ENCODE measurements around the gene PPP6R3. TPM values are rescaled to one million over a fixed set of nuclear protein-coding genes. Genes with fewer than 3 reads are reported as not detected.

The PPP6R3 gene
- total and polyA plus RNA-seq, 5 experiments from 2014 or later, result 44.0 to 169 (median 46.6) TPM

DNA sequence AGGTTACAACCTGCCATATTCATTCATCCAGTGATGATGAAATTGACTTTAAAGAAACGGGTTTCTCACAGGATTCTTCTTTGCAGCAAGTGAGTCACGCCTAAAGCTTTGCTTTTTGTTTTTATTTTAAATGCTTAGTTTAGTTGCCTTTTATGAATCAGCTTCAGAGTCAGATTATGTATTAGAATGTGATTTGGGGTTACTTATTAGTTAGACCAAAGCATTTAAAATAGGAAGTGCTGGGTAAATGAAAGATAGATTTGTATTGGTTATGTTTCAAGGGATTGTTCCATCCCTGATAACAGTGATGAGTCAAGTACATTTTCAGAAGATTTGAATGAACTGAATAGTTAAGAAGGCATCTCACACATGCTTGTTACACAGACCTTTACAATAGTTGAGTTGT lies 122.5 kb downstream of the PPP6R3 start:
- DNase-seq, result no peak
- no peaks in the 10 kb centered on the region for H3K27me3 Mint-ChIP-seq
- H3K36me3 Mint-ChIP-seq, result peaks cover 0 to 92% (median 17%) of the 10 kb centered on the region in 3 donors
- H3K4me1 Mint-ChIP-seq, result peaks cover 7 to 12% (median 10%) of the 10 kb centered on the region in 4 donors
- no peak overlapping the region for H3K27ac Mint-ChIP-seq
- ATAC-seq, result no peak
- no peaks in the 10 kb centered on the region for H3K9me3 Mint-ChIP-seq
- POLR2A ChIA-PET, result no interaction called here
- H3K4me3 Mint-ChIP-seq, result no peak overlapping the region

DNA sequence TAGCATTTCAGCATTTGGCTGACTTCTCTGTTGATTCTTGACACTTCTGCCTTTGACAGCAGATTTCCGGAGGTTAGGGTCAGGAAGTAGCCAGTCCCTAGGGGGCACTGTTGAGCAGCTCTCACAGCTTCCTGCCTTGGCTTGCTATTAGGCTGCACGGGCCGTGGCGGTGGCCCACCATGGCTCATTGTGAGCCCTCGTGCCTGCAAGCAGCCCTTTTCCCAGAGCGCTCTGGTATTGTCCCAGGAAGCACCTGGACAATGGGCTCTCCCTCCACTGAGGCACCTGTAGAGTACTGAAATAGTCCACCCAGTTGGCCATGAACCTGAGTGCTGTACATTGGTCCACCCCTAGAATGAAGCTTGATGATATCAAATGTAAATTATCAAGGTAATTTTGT lies 123.5 kb downstream of the PPP6R3 start:
- Mint-ChIP-seq H3K27me3 (no peaks in the 10 kb centered on the region), H3K9me3 (no peaks in the 10 kb centered on the region), H3K4me1 (peaks cover 7 to 12% (median 9%) of the 10 kb centered on the region in 4 donors), H3K4me3 (no peak overlapping the region), H3K27ac (peak overlapping the region in 1 of 10 donors; percentile 49), H3K36me3 (peaks cover 0 to 92% (median 17%) of the 10 kb centered on the region in 3 donors)
- ATAC-seq, result peak; percentile 72 to 80
- DNase-seq, result peak; percentile 16 to 75 (median 49)
- POLR2A ChIA-PET, result no interaction called here

DNA sequence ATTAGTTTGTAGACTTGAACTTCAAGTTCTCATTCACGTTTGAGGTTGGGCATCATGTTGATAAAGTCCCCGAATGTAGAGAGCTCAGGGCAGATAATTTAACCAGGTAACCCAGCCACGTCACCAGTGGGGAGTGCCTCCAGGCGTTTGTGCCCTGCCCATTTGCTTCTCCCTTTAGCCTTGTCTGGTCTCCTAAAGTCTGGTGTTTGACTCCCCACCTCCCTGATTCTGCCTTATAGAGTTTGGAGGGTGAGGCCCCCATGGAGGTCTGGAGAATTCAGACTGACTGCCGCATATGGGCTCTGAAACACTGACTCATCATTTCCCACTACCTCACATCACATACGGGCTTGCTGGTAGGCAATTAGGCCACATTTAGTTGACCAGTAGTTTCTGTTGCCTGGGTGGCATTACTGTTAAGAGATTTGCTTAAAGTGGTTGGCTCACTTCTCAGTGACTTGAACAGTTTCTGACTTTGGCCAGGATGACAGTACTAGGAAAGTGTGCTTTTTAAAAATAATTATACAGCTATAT lies 124.5 kb downstream of the PPP6R3 start:
- H3K36me3 Mint-ChIP-seq, result peaks cover 0 to 92% (median 22%) of the 10 kb centered on the region in 3 donors
- ATAC-seq (no peak), DNase-seq (no peak)
- peak overlapping the region in 3 of 10 donors; percentile 25 to 62 (median 51) for H3K27ac Mint-ChIP-seq
- H3K27me3 Mint-ChIP-seq, result no peaks in the 10 kb centered on the region
- H3K9me3 Mint-ChIP-seq, result no peaks in the 10 kb centered on the region
- H3K4me1 Mint-ChIP-seq, result peaks cover 5 to 7% (median 6%) of the 10 kb centered on the region in 4 donors
- POLR2A ChIA-PET, result no interaction called here
- no peak overlapping the region for H3K4me3 Mint-ChIP-seq

DNA sequence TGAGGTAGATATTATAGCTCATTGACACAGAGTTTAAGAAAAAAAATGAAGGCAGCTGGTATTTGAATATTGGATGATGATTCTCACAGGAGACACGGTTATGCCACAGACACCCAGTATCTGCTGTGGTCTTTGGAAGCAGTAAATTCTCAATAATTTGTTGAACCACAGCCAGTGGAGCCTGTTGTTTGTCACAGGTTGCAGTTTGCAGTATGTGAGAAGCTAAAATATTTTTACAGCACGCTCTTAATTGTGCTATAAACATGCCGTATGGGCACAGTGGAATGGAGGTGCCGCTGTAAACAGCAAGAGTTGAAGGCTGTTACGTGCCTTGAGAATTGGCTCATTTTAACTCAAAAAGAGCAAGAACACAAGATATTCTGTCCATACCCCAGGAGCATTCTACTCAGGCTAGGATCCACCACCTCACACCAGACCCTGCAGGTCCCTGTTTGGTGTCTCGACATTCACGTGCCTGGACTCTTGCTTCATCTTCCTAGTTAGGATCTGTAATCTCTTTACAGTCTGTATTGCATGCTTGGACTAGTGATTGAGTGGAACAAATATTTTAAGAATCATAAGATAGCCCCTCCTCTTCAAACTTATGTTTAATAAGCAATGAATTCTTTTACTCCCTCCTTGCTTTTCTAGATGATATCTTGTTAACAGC lies 129.1 kb downstream of the PPP6R3 start:
- Mint-ChIP-seq H3K36me3 (peaks cover 10 to 93% (median 34%) of the 10 kb centered on the region in 3 donors), H3K9me3 (no peaks in the 10 kb centered on the region), H3K4me3 (no peak overlapping the region), H3K27ac (no peak overlapping the region), H3K27me3 (no peaks in the 10 kb centered on the region), H3K4me1 (peaks cover 0 to 3% (median 0%) of the 10 kb centered on the region in 4 donors)
- DNase-seq (no peak), ATAC-seq (no peak)
- POLR2A ChIA-PET, result no interaction called here

DNA sequence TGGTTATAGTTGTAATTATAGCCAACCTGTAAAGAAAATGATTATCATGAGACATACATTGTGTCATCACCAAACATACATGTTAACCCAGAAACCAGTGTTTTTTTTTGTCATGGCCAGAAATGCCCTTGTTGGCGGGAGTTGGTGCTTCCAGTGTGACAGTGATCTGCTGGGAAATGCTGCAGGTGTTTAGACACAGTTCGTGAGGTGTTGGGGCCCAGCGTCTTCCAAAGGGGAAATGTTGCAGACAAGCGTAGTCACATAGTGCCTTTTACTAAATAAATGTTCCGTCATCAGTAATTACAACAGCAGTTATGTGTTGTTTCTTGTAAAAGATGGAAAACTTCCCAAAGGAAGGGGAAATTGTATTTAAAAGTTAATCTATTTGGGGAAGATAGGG lies 131.2 kb downstream of the PPP6R3 start:
- Mint-ChIP-seq H3K27ac (peak overlapping the region in 1 of 10 donors; percentile 16), H3K4me1 (peaks cover 0 to 7% (median 0%) of the 10 kb centered on the region in 4 donors), H3K27me3 (no peaks in the 10 kb centered on the region), H3K36me3 (peaks cover 10 to 96% (median 40%) of the 10 kb centered on the region in 3 donors), H3K4me3 (no peak overlapping the region), H3K9me3 (no peaks in the 10 kb centered on the region)
- POLR2A ChIA-PET, result no interaction called here
- DNase-seq, result no peak
- ATAC-seq, result no peak

DNA sequence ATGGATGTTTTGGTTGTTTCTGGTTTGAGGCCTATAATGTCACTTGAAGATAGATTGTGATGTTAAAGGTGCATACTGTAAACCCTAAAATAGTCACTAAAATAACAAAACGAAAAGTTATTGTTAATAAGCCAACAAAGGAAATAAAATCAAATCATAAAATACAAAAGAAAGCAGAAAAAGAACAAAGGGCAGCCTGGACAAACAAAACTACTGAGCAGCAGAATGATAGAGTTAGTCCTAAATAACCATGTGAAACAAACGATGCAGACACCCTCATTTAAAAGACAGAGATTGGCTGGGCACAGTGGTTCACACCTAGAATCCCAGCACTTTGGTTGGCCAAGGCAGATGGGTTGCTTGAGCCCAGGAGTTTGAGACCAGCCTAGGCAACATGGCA lies 132.9 kb downstream of the PPP6R3 start:
- ATAC-seq (no peak), DNase-seq (no peak)
- POLR2A ChIA-PET, result no interaction called here
- Mint-ChIP-seq H3K27ac (peak overlapping the region in 5 of 10 donors; percentile 14 to 67 (median 52)), H3K27me3 (no peaks in the 10 kb centered on the region), H3K9me3 (no peaks in the 10 kb centered on the region), H3K4me3 (no peak overlapping the region), H3K4me1 (peaks cover 0 to 16% (median 2%) of the 10 kb centered on the region in 4 donors), H3K36me3 (peaks cover 10 to 95% (median 40%) of the 10 kb centered on the region in 3 donors)

DNA sequence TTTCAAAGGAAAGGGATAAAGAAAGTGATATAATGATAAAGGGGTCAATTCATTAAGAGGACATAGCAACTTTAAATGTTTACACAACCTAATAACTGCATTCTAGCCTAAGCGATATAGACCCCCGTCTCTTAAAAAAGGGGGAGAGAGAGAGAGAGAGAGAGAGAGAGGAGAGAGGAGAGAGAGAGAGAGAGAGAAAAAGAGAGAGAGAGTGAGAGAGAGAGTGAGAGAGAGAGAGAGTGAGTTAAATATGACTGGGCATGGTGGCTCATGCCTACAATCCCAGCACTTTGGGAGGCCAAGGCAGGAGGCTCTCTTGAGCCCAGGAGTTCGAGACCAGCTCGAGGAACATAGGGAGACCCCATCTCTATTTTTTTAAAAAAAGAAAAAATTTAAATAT lies 133.6 kb downstream of the PPP6R3 start:
- ATAC-seq, result no peak
- H3K27ac Mint-ChIP-seq, result peak overlapping the region in 2 of 10 donors; percentile 63 to 65
- H3K36me3 Mint-ChIP-seq, result peaks cover 10 to 95% (median 44%) of the 10 kb centered on the region in 3 donors
- no peak overlapping the region for H3K4me3 Mint-ChIP-seq
- H3K27me3 Mint-ChIP-seq, result no peaks in the 10 kb centered on the region
- H3K4me1 Mint-ChIP-seq, result peaks cover 0 to 16% (median 2%) of the 10 kb centered on the region in 4 donors
- H3K9me3 Mint-ChIP-seq, result no peaks in the 10 kb centered on the region
- DNase-seq, result no peak
- POLR2A ChIA-PET, result no interaction called here

DNA sequence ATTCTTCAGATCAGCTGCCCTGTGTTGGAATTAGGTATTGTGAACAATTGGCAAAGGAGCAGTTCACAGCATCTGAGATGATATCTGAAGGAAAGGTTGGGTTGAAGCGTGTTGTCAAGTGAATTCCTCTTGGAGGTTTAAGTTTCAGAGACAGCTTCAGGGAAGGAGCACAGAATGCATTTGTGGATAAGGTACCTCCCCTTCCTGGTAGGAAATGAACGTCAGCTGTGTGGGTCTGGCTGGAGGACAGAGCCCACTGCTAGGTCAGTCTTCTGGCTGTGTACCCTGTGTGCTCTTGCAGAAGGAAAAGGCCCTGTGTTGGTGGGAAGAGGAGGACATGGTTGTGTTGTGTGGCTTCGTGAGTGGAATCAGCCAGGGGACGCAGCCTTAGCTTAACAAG lies 135.7 kb downstream of the PPP6R3 start:
- peaks cover 0 to 17% (median 2%) of the 10 kb centered on the region in 4 donors for H3K4me1 Mint-ChIP-seq
- H3K27me3 Mint-ChIP-seq, result no peaks in the 10 kb centered on the region
- ATAC-seq (no peak), DNase-seq (no peak)
- POLR2A ChIA-PET, result no interaction called here
- peak overlapping the region in 1 of 10 donors; percentile 34 for H3K4me3 Mint-ChIP-seq
- H3K27ac Mint-ChIP-seq, result peak overlapping the region in 3 of 10 donors; percentile 21 to 71 (median 25)
- H3K9me3 Mint-ChIP-seq, result no peaks in the 10 kb centered on the region
- H3K36me3 Mint-ChIP-seq, result peaks cover 17 to 93% (median 48%) of the 10 kb centered on the region in 3 donors

DNA sequence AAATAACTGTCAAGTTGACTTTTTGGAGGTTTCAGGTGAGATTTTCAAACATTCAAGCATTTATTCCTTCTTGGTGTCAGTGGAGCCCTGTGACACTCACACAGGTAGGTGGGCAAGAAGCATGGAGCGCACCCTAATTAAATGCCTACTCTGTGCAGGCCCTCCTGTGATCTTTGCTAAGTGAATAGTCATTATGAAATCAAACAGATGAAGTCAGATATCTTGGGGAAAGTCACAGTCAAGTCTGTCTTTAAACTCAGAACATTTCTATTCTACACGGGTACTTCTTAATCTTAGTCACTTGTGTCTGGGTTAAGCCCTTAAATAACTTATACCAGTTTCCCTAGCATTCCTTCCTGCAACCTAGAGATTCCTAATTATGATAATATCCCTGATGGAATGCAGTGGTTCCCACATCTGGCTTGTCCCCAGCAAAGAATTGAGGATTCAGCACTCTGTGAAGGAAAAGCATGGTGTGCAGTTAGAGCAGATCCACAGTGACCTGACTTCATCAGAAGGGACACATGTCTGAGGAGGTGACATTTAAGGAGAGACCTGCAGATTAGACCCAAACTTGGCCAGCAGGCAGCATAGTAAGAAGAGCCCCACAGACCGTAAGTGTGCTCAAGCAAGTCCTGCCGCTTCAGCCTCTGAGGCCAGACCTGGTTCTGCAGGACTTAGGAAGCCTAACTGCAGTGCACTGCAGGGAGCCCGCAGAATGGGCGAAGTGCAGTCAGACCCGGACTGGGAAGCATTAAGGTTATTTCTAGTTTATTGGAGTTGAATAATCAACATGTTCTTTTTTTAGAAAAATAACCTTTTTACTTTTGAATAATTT lies 138.5 kb downstream of the PPP6R3 start:
- Mint-ChIP-seq H3K27me3 (no peaks in the 10 kb centered on the region), H3K27ac (peak overlapping the region in 3 of 10 donors; percentile 1 to 80 (median 19)), H3K9me3 (no peaks in the 10 kb centered on the region), H3K36me3 (peaks cover 18 to 93% (median 65%) of the 10 kb centered on the region in 3 donors), H3K4me3 (no peak overlapping the region), H3K4me1 (peaks cover 0 to 17% (median 2%) of the 10 kb centered on the region in 4 donors)
- no peak for ATAC-seq
- POLR2A ChIA-PET, result no interaction called here
- no peak for DNase-seq

DNA sequence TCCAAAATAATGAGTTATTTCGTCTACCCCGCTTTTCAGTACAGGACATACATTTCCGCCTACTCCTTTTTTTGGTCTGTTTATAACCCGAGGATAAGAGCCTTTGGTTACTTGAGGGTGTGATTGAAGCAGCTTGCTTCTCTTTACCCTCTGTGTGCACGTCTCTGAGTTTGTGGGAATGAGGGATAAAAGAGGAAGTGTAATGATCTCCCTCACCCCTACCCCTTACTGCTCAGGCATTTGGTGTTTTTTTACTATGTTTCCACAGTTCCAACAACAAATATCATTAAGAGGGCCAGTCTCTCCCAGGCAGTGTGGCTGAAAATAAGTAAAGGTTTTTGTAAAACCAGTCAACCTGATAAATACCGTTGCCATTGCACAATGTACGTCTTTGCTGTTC lies 140.6 kb downstream of the PPP6R3 start:
- Mint-ChIP-seq H3K4me3 (no peak overlapping the region), H3K9me3 (peaks cover 0 to 2% (median 0%) of the 10 kb centered on the region in 9 donors)
- no peak for ATAC-seq

DNA sequence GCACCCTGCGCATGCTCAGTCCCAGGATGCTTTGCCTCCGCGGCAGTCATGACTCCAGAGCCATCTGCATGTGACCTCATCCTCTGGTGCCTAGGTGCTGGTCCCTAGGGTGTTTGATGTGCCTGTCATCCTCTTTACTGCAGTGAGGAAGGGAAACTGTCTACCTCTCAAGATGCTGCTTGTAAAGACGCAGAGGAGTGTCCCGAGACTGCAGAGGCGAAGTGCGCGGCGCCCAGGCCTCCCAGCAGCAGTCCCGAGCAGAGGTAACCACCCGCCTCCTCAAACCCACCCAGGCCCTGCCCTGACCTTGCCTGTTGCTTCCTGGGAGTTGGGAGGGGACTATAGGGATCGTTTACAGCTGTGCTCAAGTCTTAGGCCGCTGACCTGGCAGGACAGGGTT lies 149.2 kb downstream of the PPP6R3 start:
- DNase-seq (no peak), ATAC-seq (no peak)
- POLR2A ChIA-PET, result no interaction called here
- H3K9me3 Mint-ChIP-seq, result peaks cover 0 to 2% (median 0%) of the 10 kb centered on the region in 9 donors
- H3K36me3 Mint-ChIP-seq, result peaks cover 7 to 96% (median 70%) of the 10 kb centered on the region in 3 donors
- peaks cover 0 to under 1% (median 0%) of the 10 kb centered on the region in 4 donors for H3K4me1 Mint-ChIP-seq
- H3K27me3 Mint-ChIP-seq, result no peaks in the 10 kb centered on the region
- H3K27ac Mint-ChIP-seq, result peak overlapping the region in 4 of 10 donors; percentile 24 to 79 (median 69)
- peak overlapping the region in 1 of 10 donors; percentile 15 for H3K4me3 Mint-ChIP-seq

More for the DNA sequence above, 140.6 kb downstream of the PPP6R3 start:
- peaks cover 0 to 15% (median 2%) of the 10 kb centered on the region in 4 donors for H3K4me1 Mint-ChIP-seq
- DNase-seq, result no peak
- H3K27me3 Mint-ChIP-seq, result no peaks in the 10 kb centered on the region
- H3K36me3 Mint-ChIP-seq, result peaks cover 24 to 97% (median 74%) of the 10 kb centered on the region in 3 donors
- POLR2A ChIA-PET, result no interaction called here
- peak overlapping the region in 2 of 10 donors; percentile 33 to 43 for H3K27ac Mint-ChIP-seq

DNA sequence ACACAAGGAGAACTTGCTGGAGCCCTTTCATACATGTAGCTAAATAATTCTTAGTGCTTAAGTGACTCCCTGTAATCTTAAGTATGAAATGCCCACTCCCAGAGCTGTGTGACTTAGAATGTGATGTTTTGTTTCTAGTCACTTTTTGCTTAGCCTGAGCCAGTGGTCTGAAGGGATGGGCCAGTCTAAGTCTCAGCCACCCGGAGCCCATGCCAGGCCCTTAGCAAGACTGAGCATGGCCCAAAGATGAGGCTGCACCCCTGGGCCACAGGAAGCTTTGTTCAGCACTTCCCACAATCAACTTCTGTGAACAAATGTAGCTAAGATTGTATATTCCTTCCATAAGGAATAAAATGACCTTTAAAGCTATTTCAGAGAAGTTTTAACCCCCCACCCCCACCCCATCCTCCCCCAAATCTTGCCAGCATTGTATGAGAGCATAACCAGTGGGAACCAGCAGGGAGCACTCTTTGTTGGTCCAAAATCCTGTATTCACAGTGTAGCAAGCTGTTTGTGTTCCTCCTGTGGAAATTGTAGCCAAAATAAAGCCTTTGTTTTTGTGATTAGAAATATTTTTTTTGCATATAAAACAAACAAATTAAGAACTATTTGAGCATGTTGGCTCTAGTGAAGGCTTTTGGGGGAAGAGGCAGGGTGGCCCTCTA lies 150.0 kb downstream of the PPP6R3 start:
- no peak for ATAC-seq
- H3K27me3 Mint-ChIP-seq, result no peaks in the 10 kb centered on the region

More for the DNA sequence above, 150.0 kb downstream of the PPP6R3 start:
- DNase-seq, result no peak
- POLR2A ChIA-PET, result no interaction called here
- Mint-ChIP-seq H3K36me3 (peaks cover 6 to 96% (median 70%) of the 10 kb centered on the region in 3 donors), H3K9me3 (peaks cover 0 to 5% (median 0%) of the 10 kb centered on the region in 9 donors), H3K4me1 (peaks cover 0 to 3% (median under 1%) of the 10 kb centered on the region in 4 donors), H3K4me3 (no peak overlapping the region), H3K27ac (peak overlapping the region in 3 of 10 donors; percentile 24 to 39 (median 34))

Measured in naive thymus-derived CD8-positive, alpha-beta T cell (primary cell).